Stimulated activated CD4-positive, alpha-beta T cell treated with anti-CD3 and anti-CD28 coated beads, Interleukin-1b, Interleukin-23, amount 100 ng/mL, for 4 hours (primary cell): Measurements from ENCODE around the gene XIRP1.
"Not testable (repeated sequence)": the region's sequence is repeated elsewhere in the genome, so short reads cannot be mapped to it uniquely, and the experiment has no call there.

Experiments used
- DNase-seq, 2 donors: peaks; one replicate each; pipeline ENCODE4 v3.0.0-alpha.2; 2020; ENCODE audit warnings: low read depth in 2 of 2

Gene XIRP1

DNA sequence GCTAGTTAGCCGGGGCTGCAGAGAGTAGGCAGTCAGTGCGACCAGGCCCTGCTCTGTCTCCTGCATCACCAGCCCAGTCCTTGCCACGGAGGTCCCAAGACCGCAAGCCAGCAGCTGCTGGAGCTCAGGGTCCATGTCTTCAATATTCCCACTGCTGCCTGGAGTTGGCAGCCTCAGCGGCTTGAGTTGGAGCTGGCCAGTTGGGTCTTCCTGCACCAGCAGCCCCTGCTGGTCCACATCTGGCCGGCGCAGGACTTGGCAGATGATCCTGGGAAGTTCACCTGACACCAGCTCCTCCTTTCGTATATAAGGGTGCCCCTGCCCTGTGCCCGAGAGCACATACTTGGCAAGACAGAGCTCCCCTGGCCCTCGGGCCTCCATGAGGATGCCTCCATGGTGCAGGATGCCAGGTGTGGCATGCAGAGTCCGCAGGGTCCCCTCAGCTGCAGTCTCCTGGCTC is 5.7 kb downstream of the XIRP1 start:
- DNase-seq, result no peak

DNA sequence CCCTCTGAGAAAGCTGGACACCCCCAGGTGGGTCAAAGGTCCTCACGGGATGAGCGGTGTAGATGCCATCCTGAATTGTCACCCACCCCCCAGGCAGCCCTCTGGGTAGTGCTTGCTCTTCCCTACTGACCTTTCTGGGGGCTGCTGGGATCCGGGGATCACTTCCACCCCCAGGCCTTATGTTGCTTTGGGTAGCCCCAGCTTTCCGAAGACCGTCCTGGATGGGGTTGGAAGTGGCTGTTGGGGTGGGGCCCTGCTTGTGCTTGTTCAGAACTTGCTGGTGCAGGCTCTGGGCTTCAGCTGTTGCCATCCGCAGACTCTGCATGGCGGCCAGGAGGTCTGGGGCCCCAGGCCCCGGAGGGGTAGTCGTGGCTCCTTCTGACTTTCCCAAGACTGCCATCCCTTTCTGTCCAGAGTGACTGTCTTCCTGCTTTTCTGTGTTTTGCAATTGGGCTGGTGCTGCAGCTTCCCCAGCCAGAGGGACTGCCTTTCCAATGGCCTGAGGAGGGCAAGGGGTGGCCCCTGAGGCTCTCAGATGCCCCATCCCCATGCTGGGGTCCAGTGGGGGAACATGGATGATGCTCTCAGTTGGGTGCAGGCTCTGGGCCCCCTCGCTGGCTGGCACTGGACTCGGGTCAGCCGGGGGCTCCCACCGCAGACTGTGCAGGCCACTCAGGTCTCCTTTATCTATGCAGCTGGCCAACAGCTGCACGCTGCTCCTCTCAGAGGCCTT is 6.3 kb downstream of the XIRP1 start:
- no peak for DNase-seq

GRCh38 chr3:39185326-39185958 is 7.0 kb downstream of the XIRP1 start:
- DNase-seq, result no peak

DNA sequence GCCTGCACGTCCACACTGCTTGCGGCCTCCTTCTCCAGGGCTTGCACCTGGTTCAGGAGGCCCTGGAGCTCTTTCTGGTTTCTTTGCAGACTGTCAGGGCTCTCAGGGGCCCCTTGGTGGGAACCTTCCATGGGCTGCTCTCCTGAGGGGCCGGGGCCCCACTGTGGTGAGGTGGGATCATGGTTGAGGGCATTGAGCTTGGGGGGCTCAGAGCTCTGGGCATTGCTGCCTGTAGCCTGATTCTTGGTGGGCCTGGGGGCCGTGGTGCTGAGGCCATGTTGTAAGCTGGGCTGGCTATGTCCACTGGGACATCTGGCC is 7.5 kb downstream of the XIRP1 start:
- DNase-seq, result no peak

DNA sequence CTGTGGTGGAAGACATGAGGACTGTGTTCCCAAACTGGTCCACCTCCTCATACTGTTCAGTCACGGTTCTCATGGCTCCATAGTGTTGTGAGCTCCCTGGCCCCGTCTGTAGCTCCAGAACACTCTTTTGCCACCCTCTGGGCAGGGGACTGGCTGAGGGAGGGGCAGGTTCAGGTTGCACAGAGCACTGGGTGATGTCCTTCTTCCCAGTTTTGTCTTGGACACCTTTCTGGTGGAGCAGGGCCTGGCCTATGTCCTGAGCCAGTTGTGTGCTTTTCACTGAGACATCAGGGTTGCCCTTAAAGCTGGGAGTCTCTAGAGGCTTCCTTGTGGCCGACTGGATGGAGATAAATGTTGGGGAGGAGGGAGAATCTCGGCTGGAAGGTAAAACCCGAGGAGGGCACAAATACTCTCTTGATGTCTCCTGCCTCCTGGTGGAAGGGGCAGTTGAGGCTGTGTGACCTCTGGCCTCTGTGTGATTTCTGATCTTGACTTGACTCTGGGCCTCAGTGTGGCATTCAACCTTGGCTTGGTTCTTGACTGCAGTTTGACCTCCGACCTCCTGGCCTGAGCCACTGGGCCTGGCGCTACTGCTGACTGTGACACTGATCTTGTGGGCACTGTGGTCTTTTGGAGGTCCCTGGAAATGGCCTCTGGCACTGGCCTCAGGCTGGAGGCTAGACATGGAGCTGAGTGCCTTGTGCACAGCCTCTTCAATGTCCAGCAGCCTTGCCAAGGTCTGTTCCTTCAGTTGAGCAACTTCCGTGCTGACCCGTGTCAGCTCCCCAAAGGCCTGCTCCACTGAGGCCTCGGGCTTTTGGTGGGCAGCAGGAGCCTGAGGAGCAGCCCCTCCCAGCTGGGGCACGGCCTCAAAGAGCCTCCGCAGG is 8.1 kb downstream of the XIRP1 start:
- no peak for DNase-seq

GRCh38 chr3:39183211-39184080 is 8.9 kb downstream of the XIRP1 start:
- DNase-seq, result no peak

- DNase-seq, result no peak
These were observed 10.7 kb downstream of the XIRP1 start for GRCh38 chr3:39181408-39182335.

DNA sequence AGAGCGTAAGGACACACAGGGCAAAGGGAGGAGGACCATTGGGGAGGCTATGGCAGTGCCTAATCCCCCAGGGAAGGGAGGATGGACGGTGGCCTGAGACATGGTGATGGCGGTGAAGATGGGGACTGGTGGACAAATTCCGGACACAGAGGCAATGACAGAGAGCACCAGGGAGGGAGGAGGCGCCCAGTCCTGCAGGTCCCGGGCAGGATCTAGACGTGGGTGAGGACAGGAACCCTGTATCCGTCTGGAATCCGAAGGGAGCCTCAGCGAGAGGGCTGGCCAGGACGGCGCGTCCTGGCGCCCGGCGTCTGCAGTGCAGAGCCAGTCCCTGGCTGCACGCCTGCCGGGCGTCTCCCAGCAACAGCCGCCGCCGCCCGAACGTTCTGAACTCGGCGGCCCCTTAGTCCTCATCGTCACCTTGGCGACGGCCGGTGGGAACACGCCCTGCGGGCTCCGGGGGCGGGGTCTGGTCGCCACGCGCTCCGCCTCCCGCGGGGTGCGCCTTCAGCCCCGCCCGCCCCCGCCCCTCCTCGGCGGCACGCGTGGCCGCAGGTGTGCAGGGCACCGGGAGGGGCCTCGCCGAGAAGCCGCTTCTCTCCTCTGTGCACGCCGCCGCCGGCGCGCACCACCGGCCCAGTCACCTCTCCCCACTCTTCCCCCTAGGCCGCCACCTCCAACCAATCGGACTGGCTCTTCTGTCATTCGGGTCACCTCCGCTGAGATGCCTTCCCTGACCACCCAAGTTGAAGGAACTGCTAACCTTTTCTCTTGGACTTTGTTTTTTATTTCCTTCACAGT is 11.6 kb downstream of the XIRP1 start:
- peak; percentile 82 to 88 for DNase-seq

DNA sequence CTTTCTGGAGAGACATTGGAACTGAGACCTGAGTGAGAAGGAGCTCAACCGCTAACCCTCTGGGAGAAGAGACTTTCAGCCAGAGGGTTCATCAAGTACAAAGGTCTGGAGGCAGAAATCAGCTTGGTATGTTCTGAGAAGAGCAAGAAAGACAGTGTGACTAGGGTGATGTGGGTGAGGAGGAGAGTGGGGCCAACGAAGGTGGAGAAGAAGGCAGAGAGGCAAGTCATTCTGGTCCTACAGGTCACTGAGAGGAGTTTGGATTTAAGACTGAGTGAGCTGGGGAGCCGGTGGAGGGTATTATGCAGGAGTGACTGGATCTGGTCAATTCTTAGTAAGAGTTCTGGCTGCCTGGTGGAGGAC is 12.2 kb downstream of the XIRP1 start:
- no peak for DNase-seq

- DNase-seq, result no peak
These were observed 13.8 kb downstream of the XIRP1 start for GRCh38 chr3:39178553-39178952.

DNA sequence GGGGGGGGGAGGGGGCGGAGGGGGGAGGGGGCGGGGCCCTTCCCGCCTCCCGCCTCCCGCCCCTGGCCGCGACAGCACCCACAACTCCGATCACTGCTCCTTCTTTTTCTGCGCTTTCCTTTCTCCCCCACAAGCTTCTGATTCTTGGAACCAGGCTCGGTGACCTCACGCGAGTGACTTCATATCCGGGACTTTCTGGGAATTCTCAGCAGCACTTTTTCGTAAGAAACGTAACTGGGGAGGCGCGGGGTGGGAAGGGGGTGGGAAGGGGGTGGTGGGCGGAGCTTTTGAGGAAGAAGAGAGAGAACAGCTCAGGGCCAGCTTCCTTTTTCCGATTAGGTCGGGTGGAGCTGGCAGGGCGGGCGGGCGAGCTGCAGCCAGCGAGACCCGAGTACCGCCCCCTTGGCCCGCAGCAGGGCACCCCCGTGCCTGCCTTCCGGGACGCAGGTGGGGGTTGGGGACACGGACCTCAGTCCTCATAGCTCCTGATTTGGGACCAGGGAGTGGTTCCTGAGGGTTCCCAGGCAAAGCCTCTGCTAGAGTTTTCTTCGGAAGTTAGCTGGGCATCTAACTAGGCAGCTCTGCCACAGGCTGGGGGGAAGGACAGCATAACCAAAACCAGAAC is 14.6 kb downstream of the XIRP1 start:
- peak; percentile 63 to 82 for DNase-seq

- DNase-seq, result no peak
These were observed 16.2 kb downstream of the XIRP1 start for GRCh38 chr3:39176025-39176714.

GRCh38 chr3:39173318-39174125 is 18.9 kb downstream of the XIRP1 start:
- DNase-seq, result no peak

DNA sequence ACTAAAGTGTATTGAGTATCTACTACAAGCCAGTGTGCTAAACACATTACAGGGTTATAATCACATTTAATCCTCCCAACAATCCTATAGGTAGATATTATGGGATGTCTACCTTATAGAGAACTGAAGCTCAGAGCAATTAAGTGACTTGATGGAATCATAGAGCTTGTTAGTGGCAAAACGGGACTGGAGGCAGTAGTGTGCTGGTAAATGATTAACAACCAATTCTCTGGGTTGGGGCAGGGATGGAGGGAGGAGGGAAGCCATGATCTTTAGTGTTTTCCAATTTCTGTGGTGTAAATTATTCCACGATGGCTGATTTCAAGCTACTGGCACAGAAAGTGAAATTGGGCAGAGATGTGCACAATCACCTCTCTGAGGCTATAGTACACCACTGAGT is 20.5 kb downstream of the XIRP1 start:
- DNase-seq, result no peak

- DNase-seq, result not testable (repeated sequence)
These were observed 21.5 kb downstream of the XIRP1 start for GRCh38 chr3:39170877-39171276.

GRCh38 chr3:39170461-39170860 is 21.9 kb downstream of the XIRP1 start:
- no peak for DNase-seq

DNA sequence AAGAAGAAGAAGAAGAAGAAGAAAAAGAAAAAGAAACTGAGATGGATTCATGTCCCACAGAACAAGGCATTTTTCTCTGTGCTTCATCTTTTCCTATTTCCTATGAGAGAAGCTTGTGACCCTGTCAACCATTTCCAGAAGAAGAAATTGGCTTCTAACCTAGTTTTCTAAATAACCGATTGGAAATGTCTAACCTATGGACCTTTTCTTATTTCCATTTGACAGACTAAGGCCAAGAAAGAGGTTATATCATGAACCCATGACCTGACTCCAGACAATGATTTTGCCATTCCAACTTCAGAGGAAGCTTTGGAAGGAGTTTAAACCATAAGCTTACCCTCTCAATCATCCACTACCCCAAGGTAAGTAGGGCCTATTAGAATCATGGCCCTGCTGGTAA is 22.7 kb downstream of the XIRP1 start:
- no peak for DNase-seq
